Sigmoid colon (tissue), 7 donors: Measurements from ENCODE around the gene MANBA. TPM values are rescaled to one million over a fixed set of nuclear protein-coding genes. Genes with fewer than 3 reads are reported as not detected.
"Not testable (repeated sequence)": the region's sequence is repeated elsewhere in the genome, so short reads cannot be mapped to it uniquely, and the experiment has no call there.

ENCODE experiments used
- DNase-seq: peaks from one replicate; pipeline ENCODE4 v3.0.0-alpha.2; 2019
- H3K27ac ChIP-seq, 4 donors: fragments of 200-600 bp; sonication (generic); one replicate each; pipeline ENCODE4 v1.5.1; 2016 to 2019; ENCODE audit warnings: mild to moderate bottlenecking in 1 of 4
- H3K27me3 ChIP-seq, 3 donors: fragments of 200-600 bp; sonication (generic); one replicate each; pipeline ENCODE4 v1.5.1; 2019; ENCODE audit warnings: mild to moderate bottlenecking in 1 of 3
- H3K36me3 ChIP-seq, 4 donors: fragments of 200-600 bp; sonication (generic); one replicate each; pipeline ENCODE4 v1.5.1; 2016 to 2019
- H3K4me1 ChIP-seq, 4 donors: fragments of 200-600 bp; sonication (generic); one replicate each; pipeline ENCODE4 v1.5.1; 2017 to 2019
- H3K4me3 ChIP-seq, 4 donors: fragments of 200-600 bp; sonication (generic); one replicate each; pipeline ENCODE4 v1.5.1; 2017 to 2019; ENCODE audit warnings: mild to moderate bottlenecking in 2 of 4, moderate library complexity in 1 of 4
- H3K9me3 ChIP-seq, 4 donors: fragments of 200-600 bp in 3 of 4; sonication (generic) in 3 of 4; one replicate each; pipeline versions ENCODE4 v1.5.1 to v1.6.1; 2013 to 2019
- CTCF ChIP-seq, 4 experiments: fragments of 450-650 bp in 3 of 4; fragments of 200-600 bp in 1 of 4; IDR thresholded peaks; one replicate each; pipeline ENCODE4 v1.5.1; 2016 to 2019; ENCODE audit warnings: antibody characterized with exemption in 4 of 4, mild to moderate bottlenecking in 3 of 4, moderate library complexity in 2 of 4
- EP300 ChIP-seq, 4 donors: sonication (generic); formaldehyde crosslinking; IDR thresholded peaks; one replicate each; pipeline ENCODE4 v1.6.1; 2017; ENCODE audit warnings: antibody characterized with exemption in 4 of 4
- POLR2A ChIP-seq, 2 donors: fragments of 450-650 bp; IDR thresholded peaks; one replicate each; pipeline ENCODE4 v1.6.1; 2016; ENCODE audit warnings: antibody characterized with exemption in 2 of 2, mild to moderate bottlenecking in 2 of 2, moderate library complexity in 2 of 2
- POLR2AphosphoS5 ChIP-seq, 4 donors: sonication (generic); formaldehyde crosslinking; IDR thresholded peaks; one replicate each; pipeline ENCODE4 v1.6.1; 2017; ENCODE audit warnings: antibody characterized with exemption in 4 of 4
- WGBS, 2 donors: extraction: QIAGEN DNeasy Blood & Tissue Kit; methylation state at CpG; one replicate each; pipeline ENCODE4 v1.1.7; 2013; 5-methylcytosine and 5-hydroxymethylcytosine counted together
- intact Hi-C: fragments of 100-400 bp; cut with DNase I; formaldehyde crosslinking; loops from one replicate; pipeline ENCODE4 v1.15.1; 2023
- polyA plus RNA-seq, 3 donors: library from polyadenylated mRNA; stranded (reverse); fragments of 200-250 nt; gene quantifications; one replicate each; pipeline ENCODE4 v1.2.3, GENCODE V29; 2013
- total RNA-seq, 4 donors: library from RNA; depleted of rRNA; stranded (reverse); fragments of >200 nt; gene quantifications; one replicate each; pipeline ENCODE4 v1.1.0, GENCODE V29; 2016
- donor health status: healthy with polysubstance abuse.
- donor health status: Bipolar disorder and iron deficiency.
- donor health status: healthy.

MANBA gene
- total and polyA plus RNA-seq, 7 donors = 8.4 to 47.4 (median 25.3) TPM

- Histone ChIP-seq H3K27ac (no peak overlapping the region), H3K9me3 (no peaks in the 10 kb centered on the region), H3K36me3 (no peaks in the 10 kb centered on the region), H3K4me3 (no peak overlapping the region), H3K27me3 (no peaks in the 10 kb centered on the region), H3K4me1 (no peaks in the 10 kb centered on the region)
- intact Hi-C loops = no loop called here
- DNase-seq = no peak
- TF ChIP-seq EP300 (IDR thresholded peaks at IDR 0.05) = no peak
- 92 to 94% methylated on average over 2 of the region's 2 CpGs for WGBS, 2 donors
Measured at GRCh38 chr4:102754044-102754443, 6.7 kb downstream of the MANBA start.

- H3K9me3 ChIP-seq = no peaks in the 10 kb centered on the region
- no peak for DNase-seq
- no peak overlapping the region for H3K4me3 ChIP-seq
- TF ChIP-seq POLR2AphosphoS5 (IDR thresholded peaks at IDR 0.05) = no peak
- TF ChIP-seq EP300 (IDR thresholded peaks at IDR 0.05) = no peak
- no peaks in the 10 kb centered on the region for H3K27me3 ChIP-seq
- intact Hi-C loops = no loop called here
- no peaks in the 10 kb centered on the region for H3K4me1 ChIP-seq
- 83 to 88% methylated on average over 4 of the region's 4 CpGs for WGBS, 2 donors
- H3K36me3 ChIP-seq = no peaks in the 10 kb centered on the region
- H3K27ac ChIP-seq = no peak overlapping the region
Measured at GRCh38 chr4:102751941-102752340, 8.8 kb downstream of the MANBA start.

- H3K36me3 ChIP-seq, H3K27ac ChIP-seq, H3K9me3 ChIP-seq, intact Hi-C loops, H3K27me3 ChIP-seq, DNase-seq, H3K4me3 ChIP-seq, H3K4me1 ChIP-seq: not testable (repeated sequence)
- 52 to 85% methylated on average over 4 of the region's 4 CpGs for WGBS, 2 donors
Measured at GRCh38 chr4:102743352-102743751, 17.4 kb downstream of the MANBA start.

GRCh38 chr4:102738802-102739201 is 22.0 kb downstream of the MANBA start:
- intact Hi-C loops = not testable (repeated sequence)

GRCh38 chr4:102736636-102737549 is 23.9 kb downstream of the MANBA start:
- 90 to 94% methylated on average over 11 of the region's 11 CpGs for WGBS, 2 donors
- DNase-seq = no peak
- Histone ChIP-seq H3K36me3 (no peaks in the 10 kb centered on the region), H3K27me3 (no peaks in the 10 kb centered on the region), H3K27ac (no peak overlapping the region), H3K4me1 (peaks cover 0 to 9% (median 0%) of the 10 kb centered on the region in 4 donors), H3K9me3 (peaks cover 0 to 4% (median 0%) of the 10 kb centered on the region in 4 donors), H3K4me3 (no peak overlapping the region)
- intact Hi-C loops = no loop called here
- TF ChIP-seq CTCF (IDR thresholded peaks at IDR 0.05) (no peak), POLR2AphosphoS5 (IDR thresholded peaks at IDR 0.05) (no peak), POLR2A (IDR thresholded peaks at IDR 0.05) (no peak), EP300 (IDR thresholded peaks at IDR 0.05) (no peak)

More at GRCh38 chr4:102738802-102739201, 22.0 kb downstream of the MANBA start:
- H3K27me3 ChIP-seq, H3K4me3 ChIP-seq, DNase-seq, H3K9me3 ChIP-seq, H3K36me3 ChIP-seq, H3K27ac ChIP-seq, H3K4me1 ChIP-seq: not testable (repeated sequence)
- WGBS, 2 donors = 88 to 91% methylated on average over 2 of the region's 2 CpGs

GRCh38 chr4:102735582-102735981 is 25.2 kb downstream of the MANBA start:
- Histone ChIP-seq H3K27me3 (no peaks in the 10 kb centered on the region), H3K36me3 (no peaks in the 10 kb centered on the region), H3K9me3 (peaks cover 0 to 4% (median 0%) of the 10 kb centered on the region in 4 donors), H3K27ac (no peak overlapping the region), H3K4me3 (no peak overlapping the region), H3K4me1 (peaks cover 0 to 9% (median 0%) of the 10 kb centered on the region in 4 donors)
- DNase-seq = no peak
- intact Hi-C loops = no loop called here
- WGBS, 2 donors = 42 to 52% methylated on average over 1 of the region's 1 CpG
- TF ChIP-seq EP300 (IDR thresholded peaks at IDR 0.05) (no peak), POLR2AphosphoS5 (IDR thresholded peaks at IDR 0.05) (no peak), POLR2A (IDR thresholded peaks at IDR 0.05) (no peak), CTCF (IDR thresholded peaks at IDR 0.05) (no peak)
